Measurements from ENCODE around the gene DNAH3.

- TF ChIP-seq ZNF274 (IDR thresholded peaks at IDR 0.05; ENCODE audit: low read depth, low read length) (no peak), YY1 (IDR thresholded peaks at IDR 0.05; ENCODE audit: insufficient read depth, insufficient read length) (no peak), SUZ12 (IDR thresholded peaks at IDR 0.05; ENCODE audit: extremely low read depth, insufficient read depth, insufficient read length) (no peak)
Measured at GRCh38 chr16:20931066-20931600, 219.5 kb downstream of the DNAH3 start.

Data from NT2/D1 (cell line).